HepG2 (cell line): Measurements from ENCODE around the gene PYCR2. TPM values are rescaled to one million over a fixed set of nuclear protein-coding genes. Genes with fewer than 3 reads are reported as not detected.

ENCODE experiments used
- CHD4 ChIP-seq: fragments of 200-600 bp; sonication (generic); IDR thresholded peaks from 2 replicates; pipeline ENCODE4 v1.7.0; 2017; ENCODE audit warnings: mild to moderate bottlenecking, low read length, borderline replicate concordance
- E2F1 ChIP-seq: sonication (generic); formaldehyde crosslinking; IDR thresholded peaks from 2 replicates; pipeline ENCODE4 v1.5.0; 2020; ENCODE audit warnings: missing genetic modification reagents
- FOSL1 ChIP-seq: sonication (generic); formaldehyde crosslinking; IDR thresholded peaks from 2 replicates; pipeline ENCODE4 v1.9.0; 2021; ENCODE audit warnings: missing genetic modification reagents, borderline replicate concordance
- FOXP1 ChIP-seq, 2 experiments: fragments of 450-650 bp in 1 of 2; IDR thresholded peaks; 2 replicates each; pipeline ENCODE4 v1.6.1; 2017 to 2018; ENCODE audit warnings: antibody characterized with exemption in 1 of 2
- HNF4A ChIP-seq: sonication (generic); formaldehyde crosslinking; IDR thresholded peaks from 2 replicates; pipeline ENCODE4 v1.4.0; 2020; ENCODE audit warnings: missing genetic modification reagents
- HOMEZ ChIP-seq: IDR thresholded peaks from 2 replicates; pipeline ENCODE4 v1.6.1; 2016; ENCODE audit warnings: low read depth
- TSC22D2 ChIP-seq: sonication (generic); formaldehyde crosslinking; IDR thresholded peaks from 2 replicates; pipeline ENCODE4 v1.5.1; 2020; ENCODE audit warnings: missing genetic modification reagents, mild to moderate bottlenecking, borderline replicate concordance
- ZNF317 ChIP-seq: sonication (generic); formaldehyde crosslinking; IDR thresholded peaks from 2 replicates; pipeline ENCODE4 v1.5.0; 2020; ENCODE audit warnings: mild to moderate bottlenecking, missing genetic modification reagents
- ZNF556 ChIP-seq: sonication (generic); formaldehyde crosslinking; IDR thresholded peaks from 2 replicates; pipeline ENCODE4 v1.4.0; 2020; ENCODE audit warnings: mild to moderate bottlenecking, missing genetic modification reagents, borderline replicate concordance
- ZNF605 ChIP-seq: sonication (generic); formaldehyde crosslinking; IDR thresholded peaks from 2 replicates; pipeline ENCODE4 v1.8.0; 2022; ENCODE audit warnings: mild to moderate bottlenecking, missing genetic modification reagents
- ZNF615 ChIP-seq: sonication (generic); formaldehyde crosslinking; IDR thresholded peaks from 2 replicates; pipeline ENCODE4 v1.5.0; 2020; ENCODE audit warnings: mild to moderate bottlenecking, missing genetic modification reagents, borderline replicate concordance
- ZNF761 ChIP-seq: sonication (generic); formaldehyde crosslinking; conservative IDR thresholded peaks from 2 replicates; pipeline ENCODE4 v1.4.0; 2020; ENCODE audit warnings: mild to moderate bottlenecking, missing genetic modification reagents
- polyA plus RNA-seq, 8 experiments: library from polyadenylated mRNA; depleted of rRNA in 3 of 8; stranded (reverse) in 7 of 8; unstranded in 1 of 8; fragments of >200 nt; fragmentation: Illumina TruSeq in 4 of 8; extraction: Trizol in 4 of 8; gene quantifications; 2 replicates each; pipeline versions ENCODE4 v1.2.1 to v1.2.3, GENCODE V29; 2011 to 2016; ENCODE audit warnings: low read depth in 4 of 8, missing spikeins in 1 of 8, mixed read lengths in 1 of 8; ENCODE audit not compliant: insufficient read depth in 1 of 8
- total RNA-seq, 5 experiments: library from RNA; depleted of rRNA; stranded (reverse); fragments of >200 nt; fragmentation: Illumina TruSeq; extraction: Trizol; gene quantifications; 2 replicates each; pipeline ENCODE4 v1.2.3, GENCODE V29; 2016; ENCODE audit warnings: low read depth in 1 of 5
- TF ChIP-seq, protein P1 (sequence below): sonication (generic); formaldehyde crosslinking; IDR thresholded peaks from 2 replicates; pipeline ENCODE4 v1.4.0; 2020; ENCODE audit warnings: missing genetic modification reagents; ENCODE audit errors: not compliant biosample characterization
- TF ChIP-seq, protein P2 (sequence below), 2 experiments: sonication (generic) in 1 of 2; formaldehyde crosslinking in 1 of 2; IDR thresholded peaks; 2 replicates each; pipeline versions ENCODE4 v1.4.0 to v1.6.1; 2016 to 2020; ENCODE audit warnings: borderline replicate concordance in 1 of 2, low read depth in 1 of 2, mild to moderate bottlenecking in 1 of 2, missing genetic modification reagents in 1 of 2
- TF ChIP-seq, protein P3 (sequence below): sonication (generic); formaldehyde crosslinking; conservative IDR thresholded peaks from 2 replicates; pipeline ENCODE4 v1.4.0; 2020; ENCODE audit warnings: mild to moderate bottlenecking, missing genetic modification reagents, moderate library complexity

PYCR2 gene
- total and polyA plus RNA-seq, 2 of the 13 experiments (the other 11 are each of a cell fraction or from before 2014, with no cell fraction given) = 47.2 to 47.8 TPM

DNA sequence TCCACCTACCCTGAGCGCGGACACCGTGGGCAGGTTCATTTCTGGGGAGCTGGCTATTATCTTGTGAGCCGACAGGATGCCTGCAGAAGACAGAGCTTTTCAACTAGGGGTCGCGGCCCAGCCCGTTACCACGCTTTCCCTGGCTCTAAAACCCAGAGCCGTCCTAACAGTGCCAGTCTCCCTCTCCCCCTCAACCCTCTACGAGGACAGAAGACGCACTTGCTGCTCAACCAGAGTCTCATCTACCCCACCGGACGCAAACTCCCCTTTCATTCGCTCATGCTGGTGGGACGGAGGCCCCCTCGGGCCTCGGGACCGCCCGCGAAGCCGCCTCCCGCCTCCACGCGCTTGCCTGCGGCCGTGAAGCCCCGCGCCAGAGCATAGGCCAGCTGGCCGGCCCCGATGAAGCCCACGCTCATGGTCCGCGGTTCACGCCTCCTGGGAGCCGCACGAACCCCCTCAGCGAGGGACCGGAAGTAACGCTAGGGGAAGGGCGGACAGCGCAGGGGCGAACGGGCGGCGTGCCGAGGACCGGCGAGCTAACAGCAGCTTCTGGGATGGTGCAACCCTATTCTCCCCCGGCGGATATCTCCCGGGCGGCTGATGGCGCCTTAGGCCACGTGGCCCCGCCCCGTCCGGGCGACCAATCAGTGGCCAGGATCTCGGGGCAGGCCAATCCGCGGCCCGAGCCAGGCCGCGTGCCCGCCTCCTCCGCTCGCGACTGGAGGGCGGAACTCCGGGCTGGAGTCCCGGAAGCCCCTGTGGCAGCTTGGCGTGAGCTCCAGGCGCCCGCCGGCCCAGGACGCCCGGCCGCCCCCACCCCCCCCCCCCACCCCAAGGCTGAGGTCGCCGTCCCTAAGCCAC is at the start of gene PYCR2 (continued):
- TF ChIP-seq, protein P1, sequence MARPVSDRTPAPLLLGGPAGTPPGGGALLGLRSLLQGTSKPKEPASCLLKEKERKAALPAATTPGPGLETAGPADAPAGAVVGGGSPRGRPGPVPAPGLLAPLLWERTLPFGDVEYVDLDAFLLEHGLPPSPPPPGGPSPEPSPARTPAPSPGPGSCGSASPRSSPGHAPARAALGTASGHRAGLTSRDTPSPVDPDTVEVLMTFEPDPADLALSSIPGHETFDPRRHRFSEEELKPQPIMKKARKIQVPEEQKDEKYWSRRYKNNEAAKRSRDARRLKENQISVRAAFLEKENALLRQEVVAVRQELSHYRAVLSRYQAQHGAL (CRISPR knock-in tag) = no peak
- TF ChIP-seq ZNF605 (CRISPR knock-in tag) (peak; percentile 33; the same call in 1 of the 2 replicates), ZNF317 (0 out of 2 replicates have a peak, but pooled peaks have one; percentile 31), HNF4A (no peak; the same call in 1 of the 2 replicates), E2F1 (CRISPR knock-in tag) (peak; percentile 68), ZNF761 (CRISPR knock-in tag) (0 out of 2 replicates have a peak, but pooled peaks have one; percentile 42), ZNF556 (CRISPR knock-in tag) (no peak; the same call in 1 of the 2 replicates), FOSL1 (no peak), HOMEZ (CRISPR knock-in tag) (no peak), FOXP1 (IDR thresholded peaks at IDR 0.05) (no peak), FOXP1 (CRISPR knock-in tag; IDR thresholded peaks at IDR 0.05) (no peak), CHD4 (no peak), TSC22D2 (CRISPR knock-in tag) (0 out of 2 replicates have a peak, but pooled peaks have one; percentile 65), ZNF615 (CRISPR knock-in tag) (no peak)
- TF ChIP-seq, protein P2, sequence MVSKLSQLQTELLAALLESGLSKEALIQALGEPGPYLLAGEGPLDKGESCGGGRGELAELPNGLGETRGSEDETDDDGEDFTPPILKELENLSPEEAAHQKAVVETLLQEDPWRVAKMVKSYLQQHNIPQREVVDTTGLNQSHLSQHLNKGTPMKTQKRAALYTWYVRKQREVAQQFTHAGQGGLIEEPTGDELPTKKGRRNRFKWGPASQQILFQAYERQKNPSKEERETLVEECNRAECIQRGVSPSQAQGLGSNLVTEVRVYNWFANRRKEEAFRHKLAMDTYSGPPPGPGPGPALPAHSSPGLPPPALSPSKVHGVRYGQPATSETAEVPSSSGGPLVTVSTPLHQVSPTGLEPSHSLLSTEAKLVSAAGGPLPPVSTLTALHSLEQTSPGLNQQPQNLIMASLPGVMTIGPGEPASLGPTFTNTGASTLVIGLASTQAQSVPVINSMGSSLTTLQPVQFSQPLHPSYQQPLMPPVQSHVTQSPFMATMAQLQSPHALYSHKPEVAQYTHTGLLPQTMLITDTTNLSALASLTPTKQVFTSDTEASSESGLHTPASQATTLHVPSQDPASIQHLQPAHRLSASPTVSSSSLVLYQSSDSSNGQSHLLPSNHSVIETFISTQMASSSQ (IDR thresholded peaks at IDR 0.05; ENCODE audit: low read depth) = no peak
- TF ChIP-seq, protein P2 (CRISPR knock-in tag; IDR thresholded peaks at IDR 0.05; ENCODE audit: borderline replicate concordance) = peak; percentile 54; the same call in 1 of the 2 replicates
- TF ChIP-seq, protein P3, sequence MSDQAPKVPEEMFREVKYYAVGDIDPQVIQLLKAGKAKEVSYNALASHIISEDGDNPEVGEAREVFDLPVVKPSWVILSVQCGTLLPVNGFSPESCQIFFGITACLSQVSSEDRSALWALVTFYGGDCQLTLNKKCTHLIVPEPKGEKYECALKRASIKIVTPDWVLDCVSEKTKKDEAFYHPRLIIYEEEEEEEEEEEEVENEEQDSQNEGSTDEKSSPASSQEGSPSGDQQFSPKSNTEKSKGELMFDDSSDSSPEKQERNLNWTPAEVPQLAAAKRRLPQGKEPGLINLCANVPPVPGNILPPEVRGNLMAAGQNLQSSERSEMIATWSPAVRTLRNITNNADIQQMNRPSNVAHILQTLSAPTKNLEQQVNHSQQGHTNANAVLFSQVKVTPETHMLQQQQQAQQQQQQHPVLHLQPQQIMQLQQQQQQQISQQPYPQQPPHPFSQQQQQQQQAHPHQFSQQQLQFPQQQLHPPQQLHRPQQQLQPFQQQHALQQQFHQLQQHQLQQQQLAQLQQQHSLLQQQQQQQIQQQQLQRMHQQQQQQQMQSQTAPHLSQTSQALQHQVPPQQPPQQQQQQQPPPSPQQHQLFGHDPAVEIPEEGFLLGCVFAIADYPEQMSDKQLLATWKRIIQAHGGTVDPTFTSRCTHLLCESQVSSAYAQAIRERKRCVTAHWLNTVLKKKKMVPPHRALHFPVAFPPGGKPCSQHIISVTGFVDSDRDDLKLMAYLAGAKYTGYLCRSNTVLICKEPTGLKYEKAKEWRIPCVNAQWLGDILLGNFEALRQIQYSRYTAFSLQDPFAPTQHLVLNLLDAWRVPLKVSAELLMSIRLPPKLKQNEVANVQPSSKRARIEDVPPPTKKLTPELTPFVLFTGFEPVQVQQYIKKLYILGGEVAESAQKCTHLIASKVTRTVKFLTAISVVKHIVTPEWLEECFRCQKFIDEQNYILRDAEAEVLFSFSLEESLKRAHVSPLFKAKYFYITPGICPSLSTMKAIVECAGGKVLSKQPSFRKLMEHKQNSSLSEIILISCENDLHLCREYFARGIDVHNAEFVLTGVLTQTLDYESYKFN = peak; percentile 41
